NCI-H69 (cell line): ENCODE data around the gene PRKAG1.
"Not testable (repeated sequence)": the region's sequence is repeated elsewhere in the genome, so short reads cannot be mapped to it uniquely, and the experiment has no call there.

Experiments used
- DNase-seq: peaks from one replicate; lab custom pipeline; 2025; lab: John Stamatoyannopoulos, UW

The PRKAG1 gene

DNA sequence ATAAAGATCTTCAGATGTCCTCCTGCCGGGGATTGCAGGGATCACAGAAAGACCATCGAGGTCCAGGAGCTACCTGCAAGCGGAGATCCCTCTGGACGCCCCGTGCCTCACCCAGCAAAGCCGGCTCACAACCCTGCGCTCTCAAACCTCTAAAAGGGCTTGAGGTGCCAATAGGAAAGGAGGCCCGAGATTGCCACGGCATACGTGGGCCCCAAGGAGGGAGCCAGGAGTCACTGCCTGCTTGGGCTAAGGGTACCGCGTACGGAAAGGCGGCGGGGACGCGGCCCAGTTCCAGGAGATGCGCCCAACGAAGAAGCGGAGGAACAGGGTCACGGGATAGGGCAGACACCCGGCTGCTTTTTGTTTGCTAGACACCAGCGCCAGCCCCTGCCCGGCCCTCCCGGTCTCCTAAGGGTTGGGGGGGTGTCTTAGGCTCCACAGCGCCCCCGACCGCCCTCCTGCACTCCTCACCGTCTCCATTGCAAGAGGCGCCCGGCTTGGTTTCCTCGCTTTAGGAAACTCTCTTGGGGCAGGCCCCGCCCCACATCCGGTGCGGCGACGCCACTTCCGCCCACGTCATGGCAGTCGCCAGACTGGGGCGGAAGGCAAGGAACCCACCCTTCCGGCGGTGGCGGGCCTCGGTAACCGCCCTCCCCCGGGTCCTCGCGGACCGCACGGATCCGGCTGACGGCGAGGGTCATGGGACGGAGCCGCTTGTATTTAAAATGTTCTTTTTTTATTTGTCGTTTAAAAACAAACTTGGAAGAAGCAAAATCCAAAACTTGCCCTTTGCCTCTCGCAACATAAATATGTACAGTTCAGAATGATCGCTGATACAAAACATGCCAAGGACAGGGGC is at the start of gene PRKAG1:
Gene PRKAG1 (minus strand): TSS at position 516 of the 859 bp plus-strand sequence. CDS start 36 bp downstream, at position 480.
- DNase-seq: peak; percentile 99

- DNase-seq: no peak
These were observed 47.5 kb upstream of the PRKAG1 start for GRCh38 chr12:49066120-49066519.

DNA sequence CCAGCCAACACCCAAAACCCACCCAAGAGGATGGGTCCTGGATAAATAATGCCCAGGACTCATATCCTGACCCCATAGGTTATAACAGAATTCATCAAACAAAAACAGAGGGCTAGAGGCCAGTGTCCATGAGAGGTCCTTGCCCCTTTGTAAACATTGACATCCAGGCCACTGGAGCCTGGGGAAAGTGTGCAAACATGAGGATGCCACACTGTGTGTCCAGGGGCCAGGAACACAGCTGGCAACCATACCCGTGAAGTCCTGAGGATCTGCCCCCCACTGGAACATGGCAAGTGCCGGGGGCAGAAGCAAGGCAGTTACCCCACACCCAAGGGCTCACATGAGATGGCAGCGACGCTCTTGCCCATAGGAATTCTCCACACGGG is 46.2 kb upstream of the PRKAG1 start:
- DNase-seq: no peak

- DNase-seq: not testable (repeated sequence)
These were observed 43.3 kb upstream of the PRKAG1 start for GRCh38 chr12:49061916-49062315.

- no peak for DNase-seq
These were observed 42.6 kb upstream of the PRKAG1 start for GRCh38 chr12:49061157-49061650.

DNA sequence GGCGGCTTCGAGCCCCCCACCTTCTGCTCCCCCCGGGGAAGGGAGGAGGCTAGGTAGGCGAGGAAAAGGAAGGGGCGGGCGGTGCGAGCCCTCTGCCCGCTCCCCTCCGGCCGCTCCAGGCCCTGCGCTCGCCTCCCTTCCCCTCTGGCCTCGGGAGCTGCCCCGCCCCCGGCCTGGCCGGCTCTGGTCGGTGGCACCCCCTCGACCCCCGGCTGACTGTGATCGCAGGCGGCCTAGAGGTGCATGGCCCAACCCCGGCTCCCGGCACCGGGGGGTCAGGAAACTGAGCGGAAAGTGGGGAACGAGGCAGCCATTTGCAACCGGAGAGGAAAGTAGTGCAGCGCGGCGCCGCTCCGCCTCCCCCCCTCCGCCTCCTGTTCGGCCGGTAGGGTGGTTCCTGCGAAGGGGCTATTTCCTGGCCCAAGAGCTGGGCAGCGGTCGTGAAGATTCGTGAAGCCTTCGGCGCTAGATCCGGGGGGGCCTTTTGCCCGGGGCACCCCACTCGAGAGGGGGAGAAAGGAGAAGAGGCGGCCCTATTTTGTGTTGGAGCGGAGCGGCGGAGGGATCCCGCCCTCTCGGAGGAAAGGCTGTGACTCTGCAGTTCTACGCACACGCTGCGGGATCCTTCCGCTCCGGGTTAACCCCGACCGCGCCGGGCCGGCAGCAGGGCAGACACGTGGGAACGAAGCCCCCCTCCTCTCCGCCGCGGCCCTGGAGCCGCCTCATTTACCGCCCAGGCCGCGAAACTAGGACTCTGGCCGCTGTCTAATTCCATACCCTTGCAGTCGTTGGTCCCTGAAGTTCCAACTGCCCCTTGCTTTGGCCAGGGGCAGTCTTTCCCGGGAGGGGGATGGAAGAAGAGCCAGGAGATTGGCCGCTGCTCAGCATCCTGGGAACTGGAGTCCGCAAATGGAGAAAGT is 41.9 kb upstream of the PRKAG1 start, which contains the start of gene KMT2D:
Gene KMT2D (minus strand): TSS at position 558 of the 920 bp plus-strand sequence. CDS start 5,470 bp downstream, outside the sequence.
- DNase-seq: peak; percentile 98

GRCh38 chr12:49059299-49060171 is 41.0 kb upstream of the PRKAG1 start:
- DNase-seq: peak; percentile 68

- DNase-seq: no peak
These were observed 40.4 kb upstream of the PRKAG1 start for GRCh38 chr12:49059045-49059298.

- DNase-seq: peak; percentile 36
These were observed 39.9 kb upstream of the PRKAG1 start for GRCh38 chr12:49058366-49059044.

DNA sequence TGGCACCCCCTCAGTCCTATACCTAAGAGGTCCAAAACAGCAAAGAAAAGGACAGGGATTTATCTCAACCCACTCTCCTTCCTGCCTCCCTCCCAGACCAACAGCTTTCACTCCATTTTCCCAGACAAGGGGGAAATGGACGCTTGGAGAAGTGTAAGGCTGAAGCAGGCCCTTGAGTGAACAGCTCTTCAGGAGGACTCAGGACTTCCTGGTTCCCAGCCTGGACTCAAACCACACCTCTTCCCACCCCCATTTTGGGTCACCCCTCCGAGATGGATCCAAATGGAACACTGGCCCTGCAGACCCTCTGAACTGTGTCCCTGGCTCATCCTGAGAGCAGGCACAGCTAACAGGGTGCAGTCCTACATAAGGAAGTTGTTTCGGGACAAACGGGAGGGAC is 39.3 kb upstream of the PRKAG1 start:
- peak; percentile 40 for DNase-seq

- peak; percentile 39 for DNase-seq
These were observed 37.6 kb upstream of the PRKAG1 start for GRCh38 chr12:49055978-49056754.

DNA sequence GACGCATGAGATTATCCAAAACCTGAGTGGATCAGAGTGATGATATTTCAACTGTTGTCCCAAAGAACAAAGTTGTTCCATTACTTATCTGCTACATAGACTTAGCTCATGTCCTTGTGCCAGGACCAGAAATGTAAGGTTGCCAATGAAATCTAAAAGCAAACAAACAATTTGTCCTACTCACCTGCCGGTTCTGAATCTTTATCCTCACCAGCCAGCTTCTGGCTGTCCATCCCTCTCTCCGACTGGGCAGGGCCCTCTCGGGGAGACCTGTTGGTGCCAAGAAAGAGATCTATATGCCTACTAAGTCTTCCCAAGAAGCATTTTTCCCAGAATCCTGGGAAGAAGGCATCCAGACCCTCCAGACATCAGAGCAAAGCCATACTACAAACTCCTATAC is 36.5 kb upstream of the PRKAG1 start:
- DNase-seq: no peak

DNA sequence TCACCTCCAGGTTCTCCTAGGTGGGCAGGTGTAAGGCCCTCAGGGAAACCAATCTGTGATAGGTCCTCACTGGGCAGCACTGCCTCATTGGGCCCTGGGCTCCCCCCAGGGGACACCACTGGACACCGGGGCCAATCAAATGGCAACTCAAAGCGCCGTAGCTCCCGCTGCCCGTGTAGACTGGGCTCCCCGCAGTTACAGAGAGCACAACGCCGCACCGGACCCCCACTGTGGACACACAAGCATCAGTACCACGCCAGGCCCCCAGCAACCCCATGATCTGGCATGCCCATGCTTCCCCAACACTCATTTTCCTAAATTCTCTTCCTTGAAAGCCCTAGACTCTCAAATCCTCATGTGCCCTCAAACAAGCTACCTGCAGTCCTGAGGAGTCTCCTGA is 35.9 kb upstream of the PRKAG1 start:
- no peak for DNase-seq

GRCh38 chr12:49054096-49054495 is 35.5 kb upstream of the PRKAG1 start:
- no peak for DNase-seq

DNA sequence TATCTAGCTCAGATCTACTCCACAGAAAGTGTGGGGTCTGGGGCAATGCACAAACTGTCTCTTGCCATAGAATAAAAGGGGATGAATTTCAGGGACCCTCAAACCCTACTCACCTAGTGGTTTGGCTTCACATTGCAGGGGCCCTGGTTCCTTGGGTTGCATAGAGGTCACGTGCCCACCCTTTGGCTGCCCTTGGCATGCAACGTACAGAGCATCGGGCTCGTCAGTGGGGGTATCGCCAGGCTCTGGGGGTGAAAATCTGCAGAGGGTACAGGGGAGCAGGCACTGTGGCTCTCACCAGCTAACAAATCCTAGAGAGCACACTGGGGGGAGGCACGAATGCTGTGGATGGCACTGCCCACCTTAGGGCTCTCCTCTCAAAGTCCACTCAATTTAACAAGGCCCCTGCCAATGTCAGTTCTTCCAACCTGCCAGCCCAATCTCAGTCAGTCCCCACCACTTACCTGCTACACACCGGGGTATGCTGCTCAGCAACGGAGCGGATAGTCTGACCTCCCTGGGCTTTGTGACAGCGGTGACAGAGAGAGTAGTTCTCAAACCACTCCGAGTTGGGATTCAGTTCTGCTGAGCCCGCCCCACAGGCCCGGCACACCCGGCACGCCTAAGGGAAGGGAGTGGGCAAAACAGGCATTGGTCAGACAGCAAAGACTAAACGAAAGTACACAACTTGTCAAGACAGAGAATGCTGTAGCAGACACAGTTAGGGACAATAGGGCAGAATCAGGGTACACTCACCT is 34.1 kb upstream of the PRKAG1 start:
- no peak for DNase-seq

DNA sequence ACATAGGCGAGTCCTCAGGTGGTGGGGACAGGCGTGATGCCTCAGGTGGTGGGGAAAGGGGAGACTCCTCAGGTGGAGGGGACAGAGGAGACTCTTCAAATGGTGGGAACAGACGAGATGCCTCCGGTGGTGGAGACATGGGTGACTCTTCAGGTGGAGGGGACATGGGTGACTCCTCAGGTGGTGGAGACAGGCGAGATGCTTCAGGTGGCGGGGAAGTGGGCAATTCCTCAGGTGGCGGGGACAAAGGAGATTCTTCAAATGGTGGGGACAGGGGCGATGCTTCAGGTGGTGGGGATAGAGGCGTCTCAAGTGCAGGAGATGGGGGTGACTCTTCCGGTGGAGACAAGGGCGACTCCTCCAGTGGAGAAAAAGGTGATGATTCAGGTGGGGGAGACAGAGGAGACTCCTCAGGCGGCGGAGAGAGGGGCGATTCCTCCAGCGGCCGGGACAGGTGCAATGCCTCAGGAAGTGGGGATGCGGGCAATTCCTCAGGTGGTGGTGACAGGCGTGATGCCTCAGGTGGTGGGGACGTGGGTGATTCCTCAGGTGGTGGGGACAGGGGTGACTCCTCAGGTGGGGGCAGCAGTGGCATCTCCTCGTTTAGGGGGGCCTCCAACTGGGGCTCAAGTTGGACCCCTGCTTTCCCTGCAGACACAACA is 33.3 kb upstream of the PRKAG1 start:
- DNase-seq: no peak

DNA sequence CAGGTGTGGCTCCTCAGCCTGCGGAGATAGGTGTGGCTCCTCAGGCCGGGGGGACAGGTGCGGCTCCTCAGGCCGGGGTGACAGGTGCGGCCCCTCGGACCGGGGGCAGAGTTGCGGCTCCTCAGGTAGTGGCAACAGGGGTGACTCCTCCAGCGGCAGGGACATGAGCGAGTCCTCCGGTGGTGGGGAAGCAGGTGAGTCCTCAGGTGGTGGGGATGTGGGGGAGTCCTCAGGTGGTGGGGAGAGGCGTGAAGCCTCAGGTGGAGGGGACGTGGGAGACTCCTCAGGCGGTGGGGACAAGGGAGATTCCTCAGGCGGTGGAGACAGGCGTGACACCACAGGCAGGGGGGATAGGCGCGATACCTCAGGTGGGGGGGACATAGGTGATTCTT is 32.8 kb upstream of the PRKAG1 start:
- no peak for DNase-seq

DNA sequence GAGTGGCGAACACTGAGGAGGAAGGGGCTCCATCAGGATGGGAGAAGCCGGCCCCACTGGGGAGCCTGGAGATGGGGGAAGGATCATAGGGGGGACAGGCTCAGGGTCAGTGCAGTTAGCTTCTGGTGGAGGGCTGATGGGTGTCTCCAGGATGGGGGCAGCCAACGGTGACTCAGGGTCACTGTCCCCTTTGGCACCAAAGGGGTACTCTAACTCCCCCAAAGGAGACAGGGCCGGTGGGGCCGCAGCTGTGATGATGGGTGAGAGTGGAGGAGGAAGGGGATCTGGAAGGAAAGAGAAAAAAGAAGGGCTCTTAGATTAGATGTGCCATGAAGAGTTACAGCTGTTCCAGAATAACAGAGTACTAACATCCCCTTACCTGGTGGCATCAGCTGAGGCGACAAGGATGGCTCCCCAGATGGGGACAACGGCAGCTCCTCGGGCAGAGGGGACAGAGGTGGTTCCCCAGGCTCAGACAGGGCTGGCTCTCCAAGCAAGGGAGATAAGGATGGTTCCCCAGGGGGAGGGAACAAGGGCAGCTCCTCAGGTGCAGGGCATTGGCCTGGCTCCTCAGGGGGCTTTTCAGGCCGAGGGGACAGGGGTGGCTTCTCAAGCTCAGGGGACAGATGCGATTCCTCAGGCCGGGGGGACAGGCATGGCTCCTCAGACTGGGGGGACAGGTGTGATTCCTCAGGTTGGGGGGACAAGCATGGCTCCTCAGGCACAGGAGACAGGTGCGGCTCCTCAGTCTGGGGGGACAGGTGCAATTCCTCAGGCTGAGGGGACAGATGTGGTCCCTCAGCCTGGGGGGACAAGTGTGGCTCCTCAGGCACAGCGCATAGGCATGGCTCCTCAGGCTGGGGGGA is 32.2 kb upstream of the PRKAG1 start:
- DNase-seq: no peak
